GM12878 (cell line): ENCODE data around the gene QSOX1.

Experiments
- BHLHE40 ChIP-seq, 2 experiments: fragments of 450-650 bp in 1 of 2; IDR thresholded peaks; 2 replicates each; pipeline ENCODE4 v1.6.1; 2011 to 2017; ENCODE audit warnings: low read depth in 2 of 2, borderline replicate concordance in 1 of 2, improper control_type of control experiment in 1 of 2, low read length in 1 of 2, mild to moderate bottlenecking in 1 of 2
- BRCA1 ChIP-seq: IDR thresholded peaks from 2 replicates; pipeline ENCODE4 v1.6.1; 2011; ENCODE audit warnings: low read depth, low read length, improper control_type of control experiment
- CTCF ChIP-seq, 3 experiments: IDR thresholded peaks in 2 of 3; conservative IDR thresholded peaks in 1 of 3; 2 replicates each; pipeline ENCODE4 v1.5.1; 2011; ENCODE audit warnings: low read depth in 3 of 3, low read length in 3 of 3, mild to moderate bottlenecking in 3 of 3, control low read depth in 2 of 3, moderate library complexity in 2 of 3, inconsistent platforms in 1 of 3, mixed read lengths in 1 of 3; ENCODE audit not compliant: control insufficient read depth in 2 of 3, insufficient read depth in 1 of 3; ENCODE audit errors: extremely low read depth in 1 of 3
- E2F4 ChIP-seq: IDR thresholded peaks from 2 replicates; pipeline ENCODE4 v1.6.1; 2012; ENCODE audit warnings: low read depth, low read length, improper control_type of control experiment
- PML ChIP-seq: IDR thresholded peaks from 2 replicates; pipeline ENCODE4 v1.6.1; 2012; ENCODE audit warnings: low read length, inconsistent platforms
- POLR2A ChIP-seq: IDR thresholded peaks from 2 replicates; pipeline ENCODE4 v1.6.1; 2011; ENCODE audit warnings: low read depth, mild to moderate bottlenecking, low read length
- POLR2AphosphoS2 ChIP-seq: IDR thresholded peaks from 2 replicates; pipeline ENCODE4 v1.6.1; 2011; ENCODE audit warnings: low read depth, mild to moderate bottlenecking, low read length, improper control_type of control experiment, moderate library complexity
- POLR2AphosphoS5 ChIP-seq: IDR thresholded peaks from 2 replicates; pipeline ENCODE4 v1.6.1; 2011; ENCODE audit warnings: mild to moderate bottlenecking, low read length, inconsistent platforms
- PRDM15 ChIP-seq: fragments of 450-650 bp; formaldehyde crosslinking; IDR thresholded peaks from 2 replicates; pipeline ENCODE4 v1.4.0; 2020; ENCODE audit warnings: mild to moderate bottlenecking, moderate library complexity
- STAT3 ChIP-seq: IDR thresholded peaks from 2 replicates; pipeline ENCODE4 v1.6.1; 2011; ENCODE audit warnings: low read depth, low read length, improper control_type of control experiment
- USF2 ChIP-seq: IDR thresholded peaks from 2 replicates; pipeline ENCODE4 v1.6.1; 2011; ENCODE audit warnings: low read depth, low read length, improper control_type of control experiment, borderline replicate concordance
- YY1 ChIP-seq: IDR thresholded peaks from 2 replicates; pipeline ENCODE4 v1.6.1; 2011; ENCODE audit warnings: low read depth, mild to moderate bottlenecking, low read length
- ZNF207 ChIP-seq: fragments of 450-650 bp; IDR thresholded peaks from 2 replicates; pipeline ENCODE4 v1.6.1; 2014; ENCODE audit warnings: antibody characterized with exemption, mild to moderate bottlenecking, borderline replicate concordance

GRCh38 chr1:180136968-180137356 lies 17.7 kb upstream of the QSOX1 start:
- TF ChIP-seq PRDM15 (CRISPR knock-in tag) (no peak), STAT3 (no peak), BRCA1 (no peak), POLR2AphosphoS2 (no peak), ZNF207 (no peak), CTCF (IDR thresholded peaks at IDR 0.05 in 2 of 3, conservative IDR thresholded peaks at IDR 0.05 in 1 of 3; ENCODE audit: control insufficient read depth in 2 of 3, extremely low read depth in 1 of 3, insufficient read depth in 1 of 3, low read depth in 3 of 3, low read length in 3 of 3) (no peak), POLR2A (no peak), PML (no peak), BHLHE40 (IDR thresholded peaks at IDR 0.05; ENCODE audit: borderline replicate concordance in 1 of 2, low read depth in 2 of 2, low read length in 1 of 2) (no peak), E2F4 (no peak), YY1 (no peak), POLR2AphosphoS5 (no peak), USF2 (no peak)
